BJ (cell line): Measurements from ENCODE around the gene ZDHHC12. TPM values are rescaled to one million over a fixed set of nuclear protein-coding genes. Genes with fewer than 3 reads are reported as not detected.

Experiments
- CTCF ChIA-PET: fragments of 350-600 bp; formaldehyde crosslinking; extraction: SDS; loops from one replicate; lab custom pipeline; 2021; ENCODE audit warnings: antibody characterized with exemption, inconsistent platforms; lab: Yijun Ruan, JAX
- POLR2A ChIA-PET: fragments of 300-600 bp; sonication (Branson Sonifier 250); formaldehyde crosslinking; extraction: SDS; loops from one replicate; lab custom pipeline; 2021; ENCODE audit warnings: antibody characterized with exemption; lab: Charles Lee
- DNase-seq: peaks from one replicate; pipeline ENCODE4 v3.0.0-alpha.2; 2011; ENCODE audit warnings: low read depth
- H3K27me3 ChIP-seq: 2 replicates; pipeline ENCODE4 v1.6.0; 2011; ENCODE audit warnings: low read length; ENCODE audit not compliant: control insufficient read depth, insufficient read depth
- H3K36me3 ChIP-seq: 2 replicates; pipeline ENCODE4 v1.5.1; 2011; ENCODE audit warnings: low read length; ENCODE audit not compliant: control insufficient read depth, insufficient read depth
- H3K4me3 ChIP-seq: 2 replicates; pipeline ENCODE4 v1.5.1; 2011; ENCODE audit warnings: low read depth, mild to moderate bottlenecking, control low read depth, low read length
- polyA plus RNA-seq: library from polyadenylated mRNA; depleted of rRNA; stranded (reverse); fragments of >200 nt; gene quantifications from 2 replicates; pipeline ENCODE4 v1.2.3, GENCODE V29; 2011; rRNA removed
- small RNA-seq: library from RNA; depleted of rRNA; stranded (forward); fragments of <200 nt; gene quantifications from one replicate; pipeline ENCODE3, GENCODE V24; 2012; ENCODE audit warnings: low replicate concordance, low read depth; ENCODE audit not compliant: insufficient read length
- TF ChIP-seq, protein P1 (sequence below): IDR thresholded peaks from 2 replicates; pipeline ENCODE4 v1.5.1; 2011; ENCODE audit warnings: low read depth, mild to moderate bottlenecking, control low read depth, inconsistent platforms, low read length, moderate library complexity; ENCODE audit not compliant: insufficient read depth

Gene ZDHHC12
- polyA plus RNA-seq, 1 experiment = 60.0 TPM

DNA sequence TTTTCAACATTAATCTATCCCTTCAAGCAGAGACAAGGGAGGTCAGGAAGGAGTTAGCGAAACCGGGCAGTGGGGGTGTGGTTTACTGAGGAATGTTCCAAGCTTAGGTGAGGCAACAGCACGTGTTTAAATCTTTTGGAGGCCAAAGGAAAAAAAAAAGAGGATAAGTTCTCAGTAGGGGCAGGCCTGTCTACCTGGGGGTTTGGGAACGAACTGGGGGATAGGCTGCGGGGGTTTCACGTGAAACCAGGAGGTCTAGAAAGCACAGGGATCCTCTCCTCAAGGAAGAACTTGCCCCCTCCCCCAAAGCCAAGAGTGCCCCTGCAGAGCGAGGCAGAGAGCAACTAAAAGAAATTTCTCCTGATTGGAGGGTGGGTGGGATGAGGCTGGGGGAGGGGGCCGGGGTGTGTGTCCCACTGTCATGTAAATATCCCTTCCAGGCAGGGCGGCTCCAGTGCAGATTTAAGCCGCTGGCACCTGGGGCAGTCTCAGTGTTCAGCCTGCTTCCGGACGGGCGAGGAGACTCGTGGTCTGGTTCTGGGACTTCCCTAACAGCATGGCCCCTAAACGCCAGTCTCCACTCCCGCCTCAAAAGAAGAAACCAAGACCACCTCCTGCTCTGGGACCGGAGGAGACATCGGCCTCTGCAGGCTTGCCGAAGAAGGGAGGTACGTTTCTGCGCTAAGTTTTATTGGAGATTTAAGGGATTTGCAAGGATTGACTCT, 40.4 kb downstream of the ZDHHC12 start:
- ChIA-PET POLR2A (no interaction called here), CTCF (interaction anchor here (0.6 to 1.2 kb wide), 2 partner anchors 14 to 24 kb away, joined by 3 to 4 read pairs; no protein-coding TSS in a partner anchor)
- TF ChIP-seq, protein P1, sequence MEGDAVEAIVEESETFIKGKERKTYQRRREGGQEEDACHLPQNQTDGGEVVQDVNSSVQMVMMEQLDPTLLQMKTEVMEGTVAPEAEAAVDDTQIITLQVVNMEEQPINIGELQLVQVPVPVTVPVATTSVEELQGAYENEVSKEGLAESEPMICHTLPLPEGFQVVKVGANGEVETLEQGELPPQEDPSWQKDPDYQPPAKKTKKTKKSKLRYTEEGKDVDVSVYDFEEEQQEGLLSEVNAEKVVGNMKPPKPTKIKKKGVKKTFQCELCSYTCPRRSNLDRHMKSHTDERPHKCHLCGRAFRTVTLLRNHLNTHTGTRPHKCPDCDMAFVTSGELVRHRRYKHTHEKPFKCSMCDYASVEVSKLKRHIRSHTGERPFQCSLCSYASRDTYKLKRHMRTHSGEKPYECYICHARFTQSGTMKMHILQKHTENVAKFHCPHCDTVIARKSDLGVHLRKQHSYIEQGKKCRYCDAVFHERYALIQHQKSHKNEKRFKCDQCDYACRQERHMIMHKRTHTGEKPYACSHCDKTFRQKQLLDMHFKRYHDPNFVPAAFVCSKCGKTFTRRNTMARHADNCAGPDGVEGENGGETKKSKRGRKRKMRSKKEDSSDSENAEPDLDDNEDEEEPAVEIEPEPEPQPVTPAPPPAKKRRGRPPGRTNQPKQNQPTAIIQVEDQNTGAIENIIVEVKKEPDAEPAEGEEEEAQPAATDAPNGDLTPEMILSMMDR = no peak
- H3K36me3 ChIP-seq = no peaks in the 10 kb centered on the region
- no peak for DNase-seq
- no peaks in the 10 kb centered on the region for H3K27me3 ChIP-seq
- H3K4me3 ChIP-seq = peak overlapping the region; percentile 59

DNA sequence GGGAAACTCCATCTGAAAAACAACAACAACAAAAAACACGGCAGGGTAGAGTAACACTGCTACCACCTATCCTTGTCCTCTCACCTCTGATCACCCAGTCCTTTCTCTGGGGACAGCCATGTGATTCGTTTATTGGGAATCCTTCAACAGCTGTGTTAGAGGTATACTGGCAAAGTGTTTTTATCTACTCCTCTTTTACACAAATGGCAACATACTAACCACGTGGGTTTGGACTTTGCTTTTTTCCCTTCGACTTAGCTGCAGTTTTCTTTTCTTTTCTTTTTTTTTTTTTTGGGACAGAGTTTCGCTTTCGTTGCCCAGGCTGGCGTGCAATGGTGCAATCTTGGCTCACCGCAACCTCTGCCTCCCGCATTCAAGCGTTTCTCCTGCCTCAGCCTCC, 46.1 kb downstream of the ZDHHC12 start:
- ChIA-PET CTCF (interaction anchor here (1.2 kb wide), 1 partner anchor 25 kb away, joined by 3 read pairs; the partner anchor contains the start of gene PKN3), POLR2A (no interaction called here)
- Histone ChIP-seq H3K27me3 (no peaks in the 10 kb centered on the region), H3K4me3 (no peak overlapping the region), H3K36me3 (no peaks in the 10 kb centered on the region)
- TF ChIP-seq, protein P1 = no peak
- no peak for DNase-seq

DNA sequence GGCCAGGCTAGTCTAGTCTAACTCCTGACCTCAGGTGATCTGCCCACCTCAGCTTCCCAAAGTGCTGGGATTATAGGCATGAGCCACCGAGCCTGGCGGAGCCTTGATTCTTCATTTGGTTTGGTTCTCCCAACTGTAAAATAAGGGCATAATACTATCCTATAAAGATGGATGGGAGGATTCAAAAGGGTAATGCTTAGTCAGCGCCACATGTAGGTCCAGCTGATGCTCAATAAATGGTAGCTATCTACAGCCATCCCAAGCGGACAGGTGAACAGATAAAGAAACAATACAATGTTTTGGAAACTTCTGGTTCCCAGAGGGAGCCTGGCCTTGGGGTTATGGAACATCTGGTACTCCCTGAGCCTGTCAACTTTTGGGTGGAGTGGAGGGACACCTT, 48.5 kb downstream of the ZDHHC12 start:
- TF ChIP-seq, protein P1 = no peak
- DNase-seq = no peak
- ChIA-PET POLR2A (no interaction called here), CTCF (interaction anchor here (1.0 to 1.1 kb wide), 2 partner anchors 10 to 22 kb away, joined by 3 to 4 read pairs; no protein-coding TSS in a partner anchor)
- H3K4me3 ChIP-seq = no peak overlapping the region
- no peaks in the 10 kb centered on the region for H3K36me3 ChIP-seq
- no peaks in the 10 kb centered on the region for H3K27me3 ChIP-seq

Small RNAs within 50 kb of the gene (small RNA-seq; reads per million reads assigned to genes)
- gene RF00017 (not detected), gene RN7SL560P (not detected)

Other genes with a start within 250 kb of the ZDHHC12 start
- gene GLE1, start 219.4 kb downstream of the ZDHHC12 start, polyA plus RNA-seq = 22.0 and 25.0 TPM in 2 replicates
- gene SPTAN1, start 171.5 kb downstream of the ZDHHC12 start, polyA plus RNA-seq = 201 and 317 TPM in 2 replicates
- 22.0 and 50.4 TPM in 2 replicates for gene DYNC2I2, start 67.3 kb downstream of the ZDHHC12 start, polyA plus RNA-seq
- 51.6 and 130 TPM in 2 replicates for gene SET, start 34.9 kb downstream of the ZDHHC12 start, polyA plus RNA-seq
- gene PKN3, start 21.6 kb downstream of the ZDHHC12 start, polyA plus RNA-seq = 2.8 and 3.4 TPM in 2 replicates
- gene ZER1, start 47.8 kb upstream of the ZDHHC12 start, polyA plus RNA-seq = 41.4 and 64.5 TPM in 2 replicates
- 21.2 and 31.9 TPM in 2 replicates for gene TBC1D13, start 63.1 kb upstream of the ZDHHC12 start, polyA plus RNA-seq
- gene ENDOG, start 94.4 kb upstream of the ZDHHC12 start, polyA plus RNA-seq = 13.3 and 20.7 TPM in 2 replicates
- gene SPOUT1, start 105.7 kb upstream of the ZDHHC12 start, polyA plus RNA-seq = 23.7 and 45.8 TPM in 2 replicates
- 4.9 and 5.6 TPM in 2 replicates for gene KYAT1, start 157.8 kb upstream of the ZDHHC12 start, polyA plus RNA-seq
- 29.6 and 56.2 TPM in 2 replicates for gene LRRC8A, start 158.0 kb upstream of the ZDHHC12 start, polyA plus RNA-seq
- gene PHYHD1, start 196.9 kb upstream of the ZDHHC12 start, polyA plus RNA-seq = 15.6 and 18.6 TPM in 2 replicates
- 37.2 and 47.0 TPM in 2 replicates for gene DOLK, start 223.5 kb upstream of the ZDHHC12 start, polyA plus RNA-seq
- gene NUP188, start 223.6 kb upstream of the ZDHHC12 start, polyA plus RNA-seq = 34.9 and 49.2 TPM in 2 replicates